Effector memory CD4-positive, alpha-beta T cell (primary cell): ENCODE measurements around the gene USP31.
"Not testable (repeated sequence)": the region's sequence is repeated elsewhere in the genome, so short reads cannot be mapped to it uniquely, and the experiment has no call there.

Experiments used
- DNase-seq, 3 donors: peaks; one replicate each; pipeline ENCODE4 v3.0.0-alpha.2; 2020
- H3K27ac ChIP-seq: 2 replicates; pipeline ENCODE4 v1.7.0; 2013; ENCODE audit warnings: mild to moderate bottlenecking, low read length, moderate library complexity; ENCODE audit not compliant: insufficient read depth, poor library complexity, severe bottlenecking
- H3K27me3 ChIP-seq: replicated peaks from 2 replicates; pipeline ENCODE4 v1.7.0; 2013; ENCODE audit warnings: mild to moderate bottlenecking, low read length; ENCODE audit not compliant: insufficient read depth, control insufficient read depth, poor library complexity, severe bottlenecking
- H3K36me3 ChIP-seq: 2 replicates; pipeline ENCODE4 v1.7.0; 2013; ENCODE audit warnings: mild to moderate bottlenecking, low read length, moderate library complexity; ENCODE audit not compliant: control insufficient read depth, insufficient read depth
- H3K4me1 ChIP-seq: 2 replicates; pipeline ENCODE4 v1.7.0; 2013; ENCODE audit warnings: low read length, mild to moderate bottlenecking; ENCODE audit not compliant: control insufficient read depth, insufficient read depth, poor library complexity, severe bottlenecking
- H3K4me3 ChIP-seq: 2 replicates; pipeline ENCODE4 v1.7.0; 2013; ENCODE audit warnings: low read length, low read depth, mild to moderate bottlenecking; ENCODE audit not compliant: insufficient read depth, poor library complexity, severe bottlenecking
- H3K9me3 ChIP-seq: 2 replicates; pipeline ENCODE4 v1.7.0; 2013; ENCODE audit warnings: mild to moderate bottlenecking, low read length, moderate library complexity; ENCODE audit not compliant: control insufficient read depth

USP31 gene

DNA sequence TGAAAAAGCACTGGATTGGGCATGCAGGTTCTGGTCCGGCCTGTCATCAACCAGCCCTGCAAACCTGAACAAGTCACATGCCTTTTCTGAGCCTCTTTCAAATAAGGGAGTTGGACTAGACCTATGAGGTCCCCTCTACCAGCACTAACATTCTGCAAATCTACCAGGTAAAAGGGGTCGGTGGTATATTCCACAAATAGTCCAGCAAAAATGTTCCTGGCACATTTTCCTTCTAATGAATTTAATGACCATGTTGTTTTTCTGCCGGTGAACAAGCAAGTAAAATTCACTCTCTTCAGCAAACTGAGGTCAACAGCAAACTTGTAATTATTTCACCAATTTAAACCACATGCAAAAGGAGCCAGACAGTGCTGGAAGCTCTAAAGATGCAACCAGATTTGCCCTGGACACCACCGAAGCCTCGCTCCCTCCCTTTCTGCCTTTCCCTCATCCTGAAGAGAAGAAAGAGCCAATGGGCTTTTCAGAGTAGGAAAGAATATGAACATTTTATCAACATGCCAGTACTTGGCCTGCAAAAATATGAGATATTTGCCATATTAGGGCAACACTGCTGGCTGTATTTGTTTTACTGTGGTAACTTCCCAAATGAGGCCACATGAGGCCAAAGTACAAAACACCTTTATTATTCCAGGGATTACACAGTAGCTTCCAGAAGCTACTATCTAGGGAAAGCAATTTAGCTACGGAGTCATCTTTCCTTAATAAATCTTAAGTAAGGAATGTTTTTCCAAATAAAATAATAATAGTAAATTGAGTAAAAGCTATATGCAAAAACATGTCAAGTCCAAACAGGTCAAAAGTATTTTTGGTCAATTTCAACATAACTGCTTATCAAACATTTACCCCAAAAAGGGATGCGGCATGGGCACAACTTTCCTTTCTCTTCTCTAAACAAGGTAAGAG lies 45.0 kb downstream of the USP31 start:
- Histone ChIP-seq H3K27me3 (no peaks in the 10 kb centered on the region), H3K36me3 (no peaks in the 10 kb centered on the region), H3K27ac (no peak overlapping the region), H3K4me1 (no peaks in the 10 kb centered on the region), H3K4me3 (no peak overlapping the region), H3K9me3 (no peaks in the 10 kb centered on the region)
- no peak for DNase-seq

DNA sequence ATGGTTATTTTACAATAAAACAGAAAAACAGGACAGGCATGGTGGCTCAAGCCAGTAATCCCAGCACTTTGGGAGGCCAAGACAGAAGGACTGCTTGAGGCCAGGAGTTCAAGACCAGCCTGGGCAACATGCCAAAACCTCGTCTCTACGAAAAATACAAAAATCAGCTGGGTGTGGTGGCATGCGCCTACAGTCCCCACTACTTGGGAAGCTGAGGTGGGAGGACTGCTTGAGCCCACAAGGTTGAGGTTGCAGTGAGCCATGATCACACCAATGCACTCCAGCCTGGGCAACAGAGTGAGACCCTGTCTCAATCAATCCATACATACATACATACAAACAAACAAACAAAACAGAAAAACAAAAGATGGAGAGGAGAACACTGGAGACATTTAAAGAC lies 45.6 kb downstream of the USP31 start:
- Histone ChIP-seq H3K36me3 (no peaks in the 10 kb centered on the region), H3K27me3 (no peaks in the 10 kb centered on the region), H3K4me3 (no peak overlapping the region), H3K27ac (no peak overlapping the region), H3K9me3 (no peaks in the 10 kb centered on the region), H3K4me1 (no peaks in the 10 kb centered on the region)
- DNase-seq = no peak

DNA sequence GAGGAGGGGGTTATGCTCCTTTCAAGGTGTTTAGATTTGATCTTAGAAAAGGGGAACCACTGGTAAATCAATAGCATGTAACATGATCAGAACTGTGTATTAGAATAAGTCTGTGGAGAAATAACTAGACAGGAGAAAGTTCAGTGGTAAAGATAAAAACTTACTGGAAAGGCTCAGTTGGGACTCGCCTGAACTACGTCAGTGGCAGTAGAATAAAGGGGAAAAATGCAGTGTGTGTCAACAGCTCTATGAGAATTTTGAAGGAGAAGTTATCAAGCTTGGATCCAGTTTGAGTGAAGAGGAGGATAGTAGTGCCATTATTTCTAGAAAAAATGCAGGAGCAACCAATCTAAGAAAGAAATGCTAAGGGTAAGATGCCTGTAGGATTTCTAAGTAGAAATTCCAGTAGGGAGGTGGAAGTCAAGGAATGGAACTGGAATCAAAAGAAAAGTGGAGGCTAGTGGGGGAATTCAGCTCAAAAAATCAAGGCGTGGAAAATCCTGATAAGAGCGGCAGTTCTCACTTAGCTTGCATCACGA lies 48.2 kb downstream of the USP31 start:
- Histone ChIP-seq H3K4me1 (no peaks in the 10 kb centered on the region), H3K27ac (no peak overlapping the region), H3K36me3 (no peaks in the 10 kb centered on the region), H3K4me3 (no peak overlapping the region), H3K27me3 (no peaks in the 10 kb centered on the region), H3K9me3 (no peaks in the 10 kb centered on the region)
- DNase-seq = no peak

DNA sequence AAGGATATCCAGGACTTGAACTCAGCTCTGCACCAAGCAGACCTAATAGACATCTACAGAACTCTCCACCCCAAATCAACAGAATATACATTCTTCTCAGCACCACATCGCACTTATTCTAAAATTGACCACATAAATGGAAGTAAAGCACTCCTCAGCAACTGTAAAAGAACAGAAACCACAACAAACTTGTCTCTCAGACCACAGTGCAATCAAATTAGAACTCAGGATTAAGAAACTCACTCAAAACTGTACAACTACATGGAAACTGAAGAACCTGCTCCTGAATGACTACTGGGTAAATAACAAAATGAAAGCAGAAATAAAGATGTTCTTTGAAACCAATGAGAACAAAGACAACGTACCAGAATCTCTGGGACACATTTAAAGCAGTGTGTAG lies 52.8 kb downstream of the USP31 start:
- H3K9me3 ChIP-seq, H3K4me1 ChIP-seq, H3K27ac ChIP-seq, H3K36me3 ChIP-seq, DNase-seq, H3K27me3 ChIP-seq, H3K4me3 ChIP-seq: not testable (repeated sequence)

DNA sequence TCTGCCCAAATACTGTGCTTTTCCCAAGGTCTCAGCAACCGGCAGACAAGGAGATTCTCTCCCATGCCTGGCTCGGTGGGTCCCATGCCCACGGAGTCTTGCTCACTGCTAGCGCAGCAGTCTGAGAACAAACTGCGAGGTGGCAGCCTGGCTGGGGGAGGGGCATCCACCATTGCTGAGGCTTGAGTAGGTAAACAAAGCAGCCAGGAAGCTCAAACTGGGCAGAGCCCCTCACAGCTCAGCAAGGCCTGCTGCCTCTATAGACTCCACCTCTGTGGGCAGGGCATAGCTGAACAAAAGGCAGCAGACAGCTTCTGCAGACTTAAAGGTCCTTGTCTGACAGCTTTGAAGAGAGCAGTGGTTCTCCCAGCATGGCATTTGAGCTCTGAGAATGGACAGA lies 55.1 kb downstream of the USP31 start:
- H3K4me1 ChIP-seq, DNase-seq, H3K36me3 ChIP-seq, H3K27ac ChIP-seq, H3K9me3 ChIP-seq, H3K27me3 ChIP-seq, H3K4me3 ChIP-seq: not testable (repeated sequence)

DNA sequence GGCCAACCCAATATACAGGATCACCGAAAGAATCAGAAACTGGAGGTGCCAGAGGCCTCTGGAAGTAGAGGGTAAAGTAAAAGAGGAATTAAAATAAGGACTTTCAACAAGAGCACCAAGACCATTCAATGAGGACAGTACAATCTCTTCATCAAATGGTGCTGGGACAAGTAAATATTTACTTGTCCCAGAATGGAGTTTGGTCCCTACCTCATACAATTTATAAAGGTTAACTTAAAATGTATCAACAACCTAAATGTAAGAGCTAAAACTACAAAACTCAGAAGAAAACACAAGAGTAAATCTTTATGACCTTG lies 56.5 kb downstream of the USP31 start:
- DNase-seq = no peak
- Histone ChIP-seq H3K36me3 (peaks cover 3% of the 10 kb centered on the region), H3K27me3 (no peaks in the 10 kb centered on the region)

DNA sequence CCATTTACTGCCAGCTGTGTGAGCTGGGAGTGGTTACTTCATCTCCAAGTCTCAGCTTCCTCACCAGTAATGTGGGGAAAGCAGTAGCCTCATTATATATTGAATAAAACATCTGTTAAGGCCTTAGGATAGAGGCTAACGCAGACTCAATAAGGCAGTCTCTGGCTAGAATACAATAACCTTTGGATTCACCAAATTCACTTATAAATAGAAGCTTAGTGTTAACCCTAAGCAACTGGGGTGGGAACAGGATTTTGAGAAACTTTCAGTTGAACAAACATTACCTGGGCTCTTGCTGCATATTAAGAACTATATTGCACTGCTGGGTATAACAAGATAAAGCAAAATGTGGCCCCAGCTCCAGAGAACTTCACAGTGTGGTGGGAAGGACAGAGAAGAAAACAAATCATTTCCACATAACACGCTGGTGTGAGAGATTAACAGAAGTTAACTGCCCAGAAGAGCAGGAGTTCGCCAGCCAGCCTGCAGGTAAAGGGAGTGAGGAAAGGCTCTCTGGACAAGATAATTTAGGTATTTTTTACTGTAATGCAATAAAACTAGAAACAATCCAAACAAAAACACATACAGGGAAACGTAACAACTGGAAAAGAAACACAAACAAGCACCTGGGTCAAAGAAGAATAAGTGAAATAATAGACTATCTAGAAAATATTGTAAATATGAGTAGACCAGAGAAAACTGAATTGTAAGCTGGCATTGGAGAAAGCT lies 57.0 kb downstream of the USP31 start:
- H3K4me3 ChIP-seq = no peak overlapping the region
- H3K27me3 ChIP-seq = no peaks in the 10 kb centered on the region
- DNase-seq = no peak
- H3K36me3 ChIP-seq = peaks cover 3% of the 10 kb centered on the region
- H3K27ac ChIP-seq = no peak overlapping the region
- no peaks in the 10 kb centered on the region for H3K4me1 ChIP-seq
- no peaks in the 10 kb centered on the region for H3K9me3 ChIP-seq

More for the DNA sequence above, 56.5 kb downstream of the USP31 start:
- H3K27ac ChIP-seq = no peak overlapping the region
- no peaks in the 10 kb centered on the region for H3K4me1 ChIP-seq
- H3K9me3 ChIP-seq = no peaks in the 10 kb centered on the region
- no peak overlapping the region for H3K4me3 ChIP-seq

DNA sequence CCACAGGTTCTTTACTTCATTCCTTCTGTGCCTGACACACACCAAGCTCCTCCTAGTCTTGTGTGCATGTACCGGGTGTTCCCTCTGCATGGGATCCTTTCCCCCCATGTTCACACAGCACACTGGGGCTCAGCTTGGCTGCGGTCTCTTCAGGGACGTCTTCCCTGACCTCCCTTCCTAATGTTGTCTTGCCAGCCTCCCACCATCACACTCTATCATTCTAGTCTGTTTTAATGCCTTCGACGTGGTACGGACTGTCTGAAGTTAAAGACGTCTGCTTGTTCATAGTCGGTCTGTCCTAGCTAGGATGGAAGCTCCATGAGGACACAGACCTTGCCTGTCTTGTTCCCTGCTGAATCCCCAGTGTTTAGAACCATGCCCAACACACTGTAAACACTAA lies 60.1 kb downstream of the USP31 start:
- peaks cover 3% of the 10 kb centered on the region for H3K36me3 ChIP-seq
- no peaks in the 10 kb centered on the region for H3K9me3 ChIP-seq
- H3K27ac ChIP-seq = no peak overlapping the region
- DNase-seq = no peak
- H3K27me3 ChIP-seq = no peaks in the 10 kb centered on the region
- H3K4me3 ChIP-seq = no peak overlapping the region
- H3K4me1 ChIP-seq = no peaks in the 10 kb centered on the region

DNA sequence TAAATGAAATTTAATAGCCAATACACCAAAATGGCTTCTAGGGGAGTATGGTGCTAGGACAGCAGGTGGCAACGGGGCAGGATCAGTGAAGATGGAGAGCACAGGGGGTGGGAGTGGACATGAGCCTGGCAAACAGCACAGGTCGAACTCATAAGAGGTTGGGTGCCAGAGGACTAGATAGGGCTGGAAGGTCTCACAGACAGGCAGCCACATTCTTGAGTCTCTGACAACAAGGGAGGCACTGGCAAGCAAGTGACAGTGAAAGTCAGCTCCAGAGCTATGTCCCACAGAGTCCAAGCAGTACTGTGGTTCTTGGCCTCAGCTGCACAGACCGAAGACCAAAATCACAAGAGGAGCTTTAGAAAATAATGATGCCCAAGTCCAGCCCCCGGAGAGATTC lies 61.2 kb downstream of the USP31 start:
- no peak for DNase-seq
- Histone ChIP-seq H3K27me3 (no peaks in the 10 kb centered on the region), H3K27ac (no peak overlapping the region), H3K36me3 (peaks cover 3% of the 10 kb centered on the region), H3K9me3 (no peaks in the 10 kb centered on the region), H3K4me3 (no peak overlapping the region), H3K4me1 (no peaks in the 10 kb centered on the region)

DNA sequence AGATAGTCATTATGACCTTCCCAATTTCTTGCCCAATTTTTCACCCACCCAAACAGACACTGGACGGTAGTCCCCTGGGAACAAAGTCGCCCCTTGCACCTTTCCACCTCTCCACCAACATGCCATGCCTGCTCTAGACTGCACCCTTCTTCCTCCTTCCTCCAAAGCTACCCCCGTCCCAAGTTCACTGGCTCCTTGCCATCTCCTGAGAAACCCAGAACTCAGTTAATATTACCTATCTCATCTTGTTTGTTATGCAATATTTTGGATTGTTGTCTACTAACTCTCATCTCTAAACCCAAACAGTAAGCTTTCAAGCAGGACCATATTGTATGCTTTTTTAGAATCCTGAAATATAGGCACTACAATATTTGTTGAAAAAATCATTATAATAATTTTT lies 63.3 kb downstream of the USP31 start:
- Histone ChIP-seq H3K36me3 (peaks cover 3% of the 10 kb centered on the region), H3K9me3 (no peaks in the 10 kb centered on the region), H3K4me3 (no peak overlapping the region), H3K4me1 (no peaks in the 10 kb centered on the region), H3K27me3 (no peaks in the 10 kb centered on the region), H3K27ac (no peak overlapping the region)
- no peak for DNase-seq
